ENCODE results near the gene EDDM13.
"Not testable (repeated sequence)": the region's sequence is repeated elsewhere in the genome, so short reads cannot be mapped to it uniquely, and the experiment has no call there.

DNA sequence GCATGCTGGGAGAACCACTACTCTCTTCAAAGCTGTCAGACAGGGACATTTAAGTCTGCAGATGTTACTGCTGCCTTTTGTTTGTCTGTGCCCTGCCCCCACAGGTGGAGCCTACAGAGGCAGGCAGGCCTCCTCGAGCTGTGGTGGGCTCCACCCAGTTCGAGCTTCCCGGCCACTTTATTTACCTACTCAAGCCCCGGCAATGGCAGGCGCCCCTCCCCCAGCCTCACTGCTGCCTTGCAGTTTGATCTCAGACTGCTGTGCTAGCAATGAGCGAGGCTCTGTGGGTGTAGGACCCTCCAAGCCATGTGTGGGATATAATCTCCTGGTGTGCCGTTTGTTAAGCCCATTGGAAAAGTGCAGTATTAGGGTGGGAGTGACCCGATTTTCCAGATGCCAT, 64.5 kb downstream of the EDDM13 start:
- not testable (repeated sequence) for TF ChIP-seq CTCF, POLR2A (IDR thresholded peaks at IDR 0.05)
